Fibroblast of lung (primary cell): ENCODE results near the gene TENM4. TPM values are rescaled to one million over a fixed set of nuclear protein-coding genes. Genes with fewer than 3 reads are reported as not detected.

Experiments
- DNase-seq, 2 donors: peaks; one replicate each; pipeline versions ENCODE4 v3.0.0 to v3.0.0-alpha.2; 2010; ENCODE audit warnings: low read depth in 2 of 2
- H2AFZ ChIP-seq: 2 replicates; pipeline ENCODE4 v1.5.1; 2012; ENCODE audit warnings: low read length, control low read depth, inconsistent platforms
- H3K27ac ChIP-seq: 2 replicates; pipeline ENCODE4 v1.5.1; 2011; ENCODE audit warnings: low read length, control low read depth; ENCODE audit not compliant: insufficient read depth
- H3K27me3 ChIP-seq: 2 replicates; pipeline ENCODE4 v1.5.1; 2011; ENCODE audit warnings: mild to moderate bottlenecking, low read length; ENCODE audit not compliant: control insufficient read depth, insufficient read depth
- H3K36me3 ChIP-seq: 2 replicates; pipeline ENCODE4 v1.5.1; 2011; ENCODE audit warnings: low read length; ENCODE audit not compliant: control insufficient read depth, insufficient read depth
- H3K4me1 ChIP-seq: 2 replicates; pipeline ENCODE4 v1.5.1; 2011; ENCODE audit warnings: low read length; ENCODE audit not compliant: control insufficient read depth, insufficient read depth; ENCODE audit errors: extremely low read depth
- H3K4me2 ChIP-seq: 2 replicates; pipeline ENCODE4 v1.5.1; 2011; ENCODE audit warnings: low read length, control low read depth; ENCODE audit not compliant: insufficient read depth; ENCODE audit errors: extremely low read depth
- H3K4me3 ChIP-seq, 4 experiments: fragments of 200-600 bp in 1 of 4; sonication (generic) in 1 of 4; replicated peaks in 1 of 4; 2 replicates each; pipeline ENCODE4 v1.5.1; 2011 to 2016; ENCODE audit warnings: low read length in 4 of 4, low read depth in 3 of 4, mild to moderate bottlenecking in 3 of 4, control low read depth in 2 of 4, inconsistent platforms in 1 of 4, mixed read lengths in 1 of 4; ENCODE audit not compliant: insufficient read depth in 1 of 4; ENCODE audit errors: control extremely low read depth in 1 of 4
- H3K79me2 ChIP-seq: 2 replicates; pipeline ENCODE4 v1.5.1; 2012; ENCODE audit warnings: mild to moderate bottlenecking, low read length, inconsistent platforms; ENCODE audit not compliant: control insufficient read depth, insufficient read depth
- H3K9ac ChIP-seq: 2 replicates; pipeline ENCODE4 v1.5.1; 2011; ENCODE audit warnings: mild to moderate bottlenecking, low read length, control low read depth; ENCODE audit not compliant: insufficient read depth
- H3K9me3 ChIP-seq: 2 replicates; pipeline ENCODE4 v1.5.1; 2012; ENCODE audit warnings: low read depth, low read length; ENCODE audit not compliant: control insufficient read depth, insufficient read depth
- H4K20me1 ChIP-seq: 2 replicates; pipeline ENCODE4 v1.5.1; 2011; ENCODE audit warnings: low read length; ENCODE audit not compliant: control insufficient read depth, insufficient read depth; ENCODE audit errors: extremely low read depth
- CTCF ChIP-seq, 2 donors: IDR thresholded peaks in 1 of 2; conservative IDR thresholded peaks in 1 of 2; 1 replicate in 1 of 2; 2 replicates in 1 of 2; pipeline ENCODE4 v1.5.1; 2011 to 2012; ENCODE audit warnings: low read length in 2 of 2, control low read depth in 1 of 2, inconsistent platforms in 1 of 2, low read depth in 1 of 2, mild to moderate bottlenecking in 1 of 2
- EZH2 ChIP-seq: IDR thresholded peaks from 2 replicates; pipeline ENCODE4 v1.5.1; 2012; ENCODE audit warnings: low read length, control low read depth, mild to moderate bottlenecking; ENCODE audit errors: missing control alignments
- polyA plus RNA-seq, 2 donors: library from polyadenylated mRNA; depleted of rRNA in 1 of 2; stranded (reverse) in 1 of 2; unstranded in 1 of 2; fragments of >200 nt; gene quantifications; 2 replicates each; pipeline ENCODE4 v1.2.1, GENCODE V29; 2011 to 2012; ENCODE audit warnings: missing spikeins in 1 of 2
- total RNA-seq: library from RNA; depleted of rRNA; stranded (reverse); fragments of >200 nt; gene quantifications from 2 replicates; pipeline ENCODE4 v1.2.1, GENCODE V29; 2014

TENM4 gene
- total and polyA plus RNA-seq, 2 donors (not counting 1 experiment from before 2014, with no cell fraction given), result 4.6 to 48.4 TPM

DNA sequence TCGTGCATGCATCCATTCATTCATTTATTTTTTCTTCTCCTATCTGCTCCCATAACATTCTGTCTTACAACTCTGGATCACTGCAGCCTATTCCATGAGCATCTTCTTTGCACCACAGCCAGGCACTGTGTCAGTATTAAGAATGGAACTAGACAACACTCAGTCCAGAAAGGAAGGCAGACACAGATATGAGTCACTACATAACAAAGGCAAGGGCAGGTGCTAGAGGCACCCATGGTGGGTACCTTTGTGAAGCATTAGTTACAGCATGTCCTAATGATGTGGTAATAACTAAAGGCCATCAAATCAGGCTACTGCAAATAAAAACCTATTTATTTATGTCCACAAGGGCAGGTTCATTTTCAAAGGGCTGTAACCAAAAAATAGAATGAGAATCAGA, 28.1 kb downstream of the TENM4 start:
- no peak overlapping the region for H3K4me3 ChIP-seq
- TF ChIP-seq CTCF (conservative IDR thresholded peaks at IDR 0.05 in 1 of 2, IDR thresholded peaks at IDR 0.05 in 1 of 2; ENCODE audit: low read depth in 1 of 2, low read length in 2 of 2) (no peak), EZH2 (no peak)
- H3K4me2 ChIP-seq, result peak overlapping the region; percentile 60
- H3K27ac ChIP-seq, result peak overlapping the region; percentile 26
- H2AFZ ChIP-seq, result no peak overlapping the region
- no peaks in the 10 kb centered on the region for H3K27me3 ChIP-seq
- peaks cover 24% of the 10 kb centered on the region for H3K4me1 ChIP-seq
- H4K20me1 ChIP-seq, result no peaks in the 10 kb centered on the region
- H3K36me3 ChIP-seq, result no peaks in the 10 kb centered on the region
- H3K9me3 ChIP-seq, result no peaks in the 10 kb centered on the region
- peak in 1 of 2 donors; percentile 46 for DNase-seq
- peaks cover 8% of the 10 kb centered on the region for H3K79me2 ChIP-seq
- no peak overlapping the region for H3K9ac ChIP-seq

DNA sequence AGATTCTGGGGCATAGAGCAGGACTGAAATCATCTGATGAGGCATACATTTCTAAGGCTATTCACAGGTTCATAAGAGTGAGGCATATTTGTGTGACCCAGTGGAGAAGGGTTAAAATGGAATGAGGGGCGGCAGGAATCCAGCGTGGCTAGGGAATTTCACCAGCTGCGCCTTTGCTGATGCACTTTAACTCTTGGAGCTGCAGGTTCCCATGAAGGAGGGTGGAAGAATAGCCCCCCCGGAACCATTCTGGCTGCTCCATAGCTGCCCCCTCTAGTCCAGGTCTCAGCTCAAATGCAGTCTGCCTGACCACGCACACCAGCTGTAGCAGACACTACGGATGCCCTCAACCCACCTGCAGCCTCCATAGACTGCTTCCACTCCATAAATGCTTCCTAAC, 31.5 kb downstream of the TENM4 start:
- no peak for DNase-seq
- no peak overlapping the region for H3K4me2 ChIP-seq
- no peak overlapping the region for H3K4me3 ChIP-seq
- H3K36me3 ChIP-seq, result no peaks in the 10 kb centered on the region
- H3K27ac ChIP-seq, result no peak overlapping the region
- no peaks in the 10 kb centered on the region for H3K9me3 ChIP-seq
- no peaks in the 10 kb centered on the region for H3K27me3 ChIP-seq
- no peaks in the 10 kb centered on the region for H4K20me1 ChIP-seq
- H3K4me1 ChIP-seq, result peaks cover 15% of the 10 kb centered on the region
- peaks cover 8% of the 10 kb centered on the region for H3K79me2 ChIP-seq
- no peak overlapping the region for H3K9ac ChIP-seq
- no peak overlapping the region for H2AFZ ChIP-seq
- TF ChIP-seq EZH2 (no peak), CTCF (conservative IDR thresholded peaks at IDR 0.05 in 1 of 2, IDR thresholded peaks at IDR 0.05 in 1 of 2; ENCODE audit: low read depth in 1 of 2, low read length in 2 of 2) (no peak)

- H3K27ac ChIP-seq, result no peak overlapping the region
- H3K9me3 ChIP-seq, result no peaks in the 10 kb centered on the region
- H3K4me2 ChIP-seq, result no peak overlapping the region
- no peaks in the 10 kb centered on the region for H3K4me1 ChIP-seq
- TF ChIP-seq CTCF (conservative IDR thresholded peaks at IDR 0.05 in 1 of 2, IDR thresholded peaks at IDR 0.05 in 1 of 2; ENCODE audit: low read depth in 1 of 2, low read length in 2 of 2), result no peak
- no peak for TF ChIP-seq EZH2
- H3K4me3 ChIP-seq, result no peak overlapping the region
- H3K27me3 ChIP-seq, result no peaks in the 10 kb centered on the region
- peaks cover 2% of the 10 kb centered on the region for H3K79me2 ChIP-seq
- no peaks in the 10 kb centered on the region for H4K20me1 ChIP-seq
- H3K36me3 ChIP-seq, result no peaks in the 10 kb centered on the region
- no peak for DNase-seq
- H3K9ac ChIP-seq, result no peak overlapping the region
- no peak overlapping the region for H2AFZ ChIP-seq
Observed at GRCh38 chr11:79406376-79406775, 34.5 kb downstream of the TENM4 start.
